ENCODE measurements around the gene LGR4. TPM values are rescaled to one million over a fixed set of nuclear protein-coding genes. Genes with fewer than 3 reads are reported as not detected.
A peak's percentile ranks its signal among the peaks of the same experiment; 100 is the strongest.

The LGR4 gene
- total and polyA plus RNA-seq, 2 of the 13 experiments (the other 11 are each of a cell fraction or from before 2014, with no cell fraction given): 42.1 to 68.7 TPM

DNA sequence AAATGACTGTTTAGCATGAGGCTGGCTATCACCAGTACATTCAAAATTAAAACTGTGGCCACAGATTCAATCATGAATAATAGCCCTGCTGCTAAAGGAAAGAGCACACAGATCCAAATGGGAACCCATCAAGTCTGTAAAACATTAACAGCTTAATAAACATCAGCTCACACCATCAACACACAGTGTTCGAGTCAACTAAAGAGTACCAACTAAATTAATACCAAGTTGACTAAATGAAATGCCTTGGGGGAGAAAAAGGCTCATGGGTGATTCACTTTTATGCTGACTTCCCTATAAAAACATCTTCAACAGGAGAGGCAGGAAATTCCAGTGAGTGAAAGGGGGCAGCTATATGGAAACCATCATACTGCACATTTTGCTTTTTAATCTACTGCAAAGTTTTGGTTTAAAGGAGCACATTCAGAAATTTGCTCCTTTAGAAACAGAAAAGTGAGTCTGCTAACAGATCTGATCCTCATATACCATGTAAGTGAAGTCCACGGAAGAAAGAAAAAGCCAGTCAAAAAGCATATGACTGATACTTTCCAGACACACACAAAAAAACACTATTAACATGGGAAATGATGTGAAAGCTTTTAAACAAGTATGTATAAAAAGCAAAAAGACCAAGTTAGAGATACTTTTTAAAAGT lies 16.3 kb downstream of the LGR4 start (continued):
- TF ChIP-seq, protein P1, sequence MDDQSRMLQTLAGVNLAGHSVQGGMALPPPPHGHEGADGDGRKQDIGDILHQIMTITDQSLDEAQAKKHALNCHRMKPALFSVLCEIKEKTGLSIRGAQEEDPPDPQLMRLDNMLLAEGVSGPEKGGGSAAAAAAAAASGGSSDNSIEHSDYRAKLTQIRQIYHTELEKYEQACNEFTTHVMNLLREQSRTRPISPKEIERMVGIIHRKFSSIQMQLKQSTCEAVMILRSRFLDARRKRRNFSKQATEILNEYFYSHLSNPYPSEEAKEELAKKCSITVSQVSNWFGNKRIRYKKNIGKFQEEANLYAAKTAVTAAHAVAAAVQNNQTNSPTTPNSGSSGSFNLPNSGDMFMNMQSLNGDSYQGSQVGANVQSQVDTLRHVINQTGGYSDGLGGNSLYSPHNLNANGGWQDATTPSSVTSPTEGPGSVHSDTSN (CRISPR knock-in tag; IDR thresholded peaks at IDR 0.05; ENCODE audit: borderline replicate concordance): no peak
- TF ChIP-seq ZNF382 (CRISPR knock-in tag; IDR thresholded peaks at IDR 0.05; ENCODE audit: borderline replicate concordance): no peak
- no peak for TF ChIP-seq ZNF251 (CRISPR knock-in tag; IDR thresholded peaks at IDR 0.05)
- no peak for TF ChIP-seq SALL2 (CRISPR knock-in tag; IDR thresholded peaks at IDR 0.05)
- no peak for TF ChIP-seq PAF1 (CRISPR knock-in tag; IDR thresholded peaks at IDR 0.05)
- TF ChIP-seq ZMAT3 (CRISPR knock-in tag; conservative IDR thresholded peaks at IDR 0.05): no peak
- no peak for TF ChIP-seq MATR3 (CRISPR knock-in tag; IDR thresholded peaks at IDR 0.05)
- no peak for TF ChIP-seq SOX13 (IDR thresholded peaks at IDR 0.05)
- TF ChIP-seq SOX13 (CRISPR knock-in tag; conservative IDR thresholded peaks at IDR 0.05 in 1 of 2, IDR thresholded peaks at IDR 0.05 in 1 of 2): peak in 1 of 2 experiments; percentile 17; a peak in 1 of 4 replicates
- no peak for TF ChIP-seq NCOA2 (CRISPR knock-in tag; IDR thresholded peaks at IDR 0.05)
- TF ChIP-seq SAP130 (CRISPR knock-in tag; IDR thresholded peaks at IDR 0.05; ENCODE audit: low read depth): peak; percentile 52; the same call in 1 of the 2 replicates
- TF ChIP-seq, protein P2, sequence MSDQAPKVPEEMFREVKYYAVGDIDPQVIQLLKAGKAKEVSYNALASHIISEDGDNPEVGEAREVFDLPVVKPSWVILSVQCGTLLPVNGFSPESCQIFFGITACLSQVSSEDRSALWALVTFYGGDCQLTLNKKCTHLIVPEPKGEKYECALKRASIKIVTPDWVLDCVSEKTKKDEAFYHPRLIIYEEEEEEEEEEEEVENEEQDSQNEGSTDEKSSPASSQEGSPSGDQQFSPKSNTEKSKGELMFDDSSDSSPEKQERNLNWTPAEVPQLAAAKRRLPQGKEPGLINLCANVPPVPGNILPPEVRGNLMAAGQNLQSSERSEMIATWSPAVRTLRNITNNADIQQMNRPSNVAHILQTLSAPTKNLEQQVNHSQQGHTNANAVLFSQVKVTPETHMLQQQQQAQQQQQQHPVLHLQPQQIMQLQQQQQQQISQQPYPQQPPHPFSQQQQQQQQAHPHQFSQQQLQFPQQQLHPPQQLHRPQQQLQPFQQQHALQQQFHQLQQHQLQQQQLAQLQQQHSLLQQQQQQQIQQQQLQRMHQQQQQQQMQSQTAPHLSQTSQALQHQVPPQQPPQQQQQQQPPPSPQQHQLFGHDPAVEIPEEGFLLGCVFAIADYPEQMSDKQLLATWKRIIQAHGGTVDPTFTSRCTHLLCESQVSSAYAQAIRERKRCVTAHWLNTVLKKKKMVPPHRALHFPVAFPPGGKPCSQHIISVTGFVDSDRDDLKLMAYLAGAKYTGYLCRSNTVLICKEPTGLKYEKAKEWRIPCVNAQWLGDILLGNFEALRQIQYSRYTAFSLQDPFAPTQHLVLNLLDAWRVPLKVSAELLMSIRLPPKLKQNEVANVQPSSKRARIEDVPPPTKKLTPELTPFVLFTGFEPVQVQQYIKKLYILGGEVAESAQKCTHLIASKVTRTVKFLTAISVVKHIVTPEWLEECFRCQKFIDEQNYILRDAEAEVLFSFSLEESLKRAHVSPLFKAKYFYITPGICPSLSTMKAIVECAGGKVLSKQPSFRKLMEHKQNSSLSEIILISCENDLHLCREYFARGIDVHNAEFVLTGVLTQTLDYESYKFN (CRISPR knock-in tag; conservative IDR thresholded peaks at IDR 0.05): peak; percentile 62
- TF ChIP-seq, protein P3, sequence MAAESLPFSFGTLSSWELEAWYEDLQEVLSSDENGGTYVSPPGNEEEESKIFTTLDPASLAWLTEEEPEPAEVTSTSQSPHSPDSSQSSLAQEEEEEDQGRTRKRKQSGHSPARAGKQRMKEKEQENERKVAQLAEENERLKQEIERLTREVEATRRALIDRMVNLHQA (CRISPR knock-in tag; IDR thresholded peaks at IDR 0.05): no peak
- TF ChIP-seq TEAD2 (CRISPR knock-in tag; IDR thresholded peaks at IDR 0.05): no peak
- no peak for TF ChIP-seq HOXD1 (CRISPR knock-in tag; IDR thresholded peaks at IDR 0.05)
- TF ChIP-seq REPIN1 (CRISPR knock-in tag; IDR thresholded peaks at IDR 0.05; ENCODE audit: borderline replicate concordance, low read depth): no peak
- TF ChIP-seq, protein P4, sequence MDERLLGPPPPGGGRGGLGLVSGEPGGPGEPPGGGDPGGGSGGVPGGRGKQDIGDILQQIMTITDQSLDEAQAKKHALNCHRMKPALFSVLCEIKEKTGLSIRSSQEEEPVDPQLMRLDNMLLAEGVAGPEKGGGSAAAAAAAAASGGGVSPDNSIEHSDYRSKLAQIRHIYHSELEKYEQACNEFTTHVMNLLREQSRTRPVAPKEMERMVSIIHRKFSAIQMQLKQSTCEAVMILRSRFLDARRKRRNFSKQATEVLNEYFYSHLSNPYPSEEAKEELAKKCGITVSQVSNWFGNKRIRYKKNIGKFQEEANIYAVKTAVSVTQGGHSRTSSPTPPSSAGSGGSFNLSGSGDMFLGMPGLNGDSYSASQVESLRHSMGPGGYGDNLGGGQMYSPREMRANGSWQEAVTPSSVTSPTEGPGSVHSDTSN (CRISPR knock-in tag; IDR thresholded peaks at IDR 0.05): no peak
- 0 out of 2 replicates have a peak, but pooled peaks have one; percentile 12 for TF ChIP-seq RCOR2 (CRISPR knock-in tag; IDR thresholded peaks at IDR 0.05)
- no peak for TF ChIP-seq ZBTB21 (CRISPR knock-in tag; IDR thresholded peaks at IDR 0.05)
- no peak for TF ChIP-seq MTA3 (CRISPR knock-in tag; IDR thresholded peaks at IDR 0.05)
- no peak for TF ChIP-seq MIXL1 (CRISPR knock-in tag; IDR thresholded peaks at IDR 0.05)
- TF ChIP-seq, protein P5, sequence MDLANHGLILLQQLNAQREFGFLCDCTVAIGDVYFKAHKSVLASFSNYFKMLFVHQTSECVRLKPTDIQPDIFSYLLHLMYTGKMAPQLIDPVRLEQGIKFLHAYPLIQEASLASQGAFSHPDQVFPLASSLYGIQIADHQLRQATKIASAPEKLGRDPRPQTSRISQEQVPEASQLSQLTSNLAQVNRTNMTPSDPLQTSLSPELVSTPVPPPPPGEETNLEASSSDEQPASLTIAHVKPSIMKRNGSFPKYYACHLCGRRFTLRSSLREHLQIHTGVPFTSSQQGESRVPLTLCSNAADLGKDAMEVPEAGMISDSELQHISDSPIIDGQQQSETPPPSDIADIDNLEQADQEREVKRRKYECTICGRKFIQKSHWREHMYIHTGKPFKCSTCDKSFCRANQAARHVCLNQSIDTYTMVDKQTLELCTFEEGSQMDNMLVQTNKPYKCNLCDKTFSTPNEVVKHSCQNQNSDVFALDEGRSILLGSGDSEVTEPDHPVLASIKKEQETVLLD (CRISPR knock-in tag; IDR thresholded peaks at IDR 0.05; ENCODE audit: low read depth): no peak
- 0 out of 2 replicates have a peak, but pooled peaks have one; percentile 40 for TF ChIP-seq TBX2 (CRISPR knock-in tag; IDR thresholded peaks at IDR 0.05; ENCODE audit: borderline replicate concordance)
- no peak for TF ChIP-seq HES4 (CRISPR knock-in tag; IDR thresholded peaks at IDR 0.05; ENCODE audit: borderline replicate concordance)
- TF ChIP-seq MXD4 (CRISPR knock-in tag; IDR thresholded peaks at IDR 0.05): no peak

All from HepG2 (cell line).